Uterus (tissue), 4 donors: ENCODE data around the gene CD8B2. TPM values are rescaled to one million over a fixed set of nuclear protein-coding genes. Genes with fewer than 3 reads are reported as not detected.

Experiments used
- DNase-seq, 2 donors: peaks; one replicate each; pipeline ENCODE4 v3.0.0-alpha.2; 2019 to 2020
- H3K27ac ChIP-seq, 2 donors: fragments of 200-600 bp; sonication (generic); 1 replicate in 1 of 2; 2 replicates in 1 of 2; pipeline ENCODE4 v1.5.1; 2016 to 2018
- H3K27me3 ChIP-seq, 2 donors: fragments of 200-600 bp; sonication (generic); one replicate each; pipeline ENCODE4 v1.5.1; 2018 to 2019; ENCODE audit warnings: control low read depth in 1 of 2
- H3K36me3 ChIP-seq, 2 donors: fragments of 200-600 bp; sonication (generic); one replicate each; pipeline ENCODE4 v1.5.1; 2019; ENCODE audit warnings: control low read depth in 1 of 2
- H3K4me1 ChIP-seq, 2 donors: fragments of 200-600 bp; sonication (generic); one replicate each; pipeline ENCODE4 v1.5.1; 2018 to 2019; ENCODE audit warnings: control low read depth in 1 of 2
- H3K4me3 ChIP-seq, 2 donors: fragments of 200-600 bp; sonication (generic); 1 replicate in 1 of 2; 2 replicates in 1 of 2; pipeline ENCODE4 v1.5.1; 2018 to 2019; ENCODE audit warnings: mild to moderate bottlenecking in 1 of 2
- H3K9me3 ChIP-seq, 2 donors: fragments of 200-600 bp; sonication (generic); one replicate each; pipeline ENCODE4 v1.5.1; 2019; ENCODE audit warnings: control low read depth in 1 of 2
- CTCF ChIP-seq, 4 experiments: fragments of 200-600 bp in 2 of 4; fragments of 450-650 bp in 2 of 4; sonication (generic) in 2 of 4; IDR thresholded peaks; one replicate each; pipeline ENCODE4 v1.5.1; 2016 to 2019; ENCODE audit warnings: antibody characterized with exemption in 4 of 4, mild to moderate bottlenecking in 2 of 4, moderate library complexity in 1 of 4
- POLR2A ChIP-seq, 2 donors: fragments of 450-650 bp; IDR thresholded peaks; one replicate each; pipeline ENCODE4 v1.6.1; 2016; ENCODE audit warnings: antibody characterized with exemption in 2 of 2, mild to moderate bottlenecking in 1 of 2, moderate library complexity in 1 of 2
- intact Hi-C: fragments of 100-400 bp; cut with DNase I; formaldehyde crosslinking; loops from one replicate; pipeline ENCODE4 v1.15.1; 2023; ENCODE audit warnings: low total_unique reads
- total RNA-seq, 4 donors: library from RNA; depleted of rRNA in 3 of 4; stranded (reverse); fragments of >200 nt in 3 of 4; gene quantifications; one replicate each; pipeline versions ENCODE4 v1.1.0 to v1.2.4, GENCODE V29; 2014 to 2023
- donor health status: DM: yes; HTN: yes; CAD: no.

The CD8B2 gene
- total RNA-seq, 4 donors from 2014 or later, result 0.07 TPM; not detected in 3

- intact Hi-C loops, result no loop called here
- H3K4me1 ChIP-seq, result no peaks in the 10 kb centered on the region
- no peak for TF ChIP-seq POLR2A (IDR thresholded peaks at IDR 0.05)
- TF ChIP-seq CTCF (IDR thresholded peaks at IDR 0.05), result no peak
- DNase-seq, result no peak
- no peaks in the 10 kb centered on the region for H3K9me3 ChIP-seq
- H3K36me3 ChIP-seq, result no peaks in the 10 kb centered on the region
- H3K27ac ChIP-seq, result no peak overlapping the region
- no peak overlapping the region for H3K4me3 ChIP-seq
- H3K27me3 ChIP-seq, result no peaks in the 10 kb centered on the region
Observed at GRCh38 chr2:106516436-106516835, 29.3 kb downstream of the CD8B2 start.

- no peaks in the 10 kb centered on the region for H3K9me3 ChIP-seq
- intact Hi-C loops, result no loop called here
- TF ChIP-seq POLR2A (IDR thresholded peaks at IDR 0.05) (no peak), CTCF (IDR thresholded peaks at IDR 0.05) (no peak)
Observed at GRCh38 chr2:106516864-106517263, 29.7 kb downstream of the CD8B2 start.

GRCh38 chr2:106517329-106517728, 30.2 kb downstream of the CD8B2 start:
- TF ChIP-seq CTCF (IDR thresholded peaks at IDR 0.05) (no peak), POLR2A (IDR thresholded peaks at IDR 0.05) (no peak)
- no peak overlapping the region for H3K4me3 ChIP-seq
- no peak overlapping the region for H3K27ac ChIP-seq
- no peak for DNase-seq
- H3K36me3 ChIP-seq, result no peaks in the 10 kb centered on the region
- H3K4me1 ChIP-seq, result no peaks in the 10 kb centered on the region
- no peaks in the 10 kb centered on the region for H3K9me3 ChIP-seq
- H3K27me3 ChIP-seq, result no peaks in the 10 kb centered on the region
- intact Hi-C loops, result no loop called here

More at GRCh38 chr2:106516864-106517263, 29.7 kb downstream of the CD8B2 start:
- Histone ChIP-seq H3K27ac (no peak overlapping the region), H3K4me3 (no peak overlapping the region), H3K4me1 (no peaks in the 10 kb centered on the region), H3K27me3 (no peaks in the 10 kb centered on the region), H3K36me3 (no peaks in the 10 kb centered on the region)
- no peak for DNase-seq

- no peaks in the 10 kb centered on the region for H3K27me3 ChIP-seq
- intact Hi-C loops, result no loop called here
- no peaks in the 10 kb centered on the region for H3K9me3 ChIP-seq
- H3K27ac ChIP-seq, result no peak overlapping the region
- DNase-seq, result no peak
- H3K4me3 ChIP-seq, result no peak overlapping the region
- no peaks in the 10 kb centered on the region for H3K4me1 ChIP-seq
- no peaks in the 10 kb centered on the region for H3K36me3 ChIP-seq
- TF ChIP-seq POLR2A (IDR thresholded peaks at IDR 0.05), result no peak
- no peak for TF ChIP-seq CTCF (IDR thresholded peaks at IDR 0.05)
Observed at GRCh38 chr2:106519767-106520166, 32.6 kb downstream of the CD8B2 start.

- no peak for TF ChIP-seq POLR2A (IDR thresholded peaks at IDR 0.05)
- no peak for TF ChIP-seq CTCF (IDR thresholded peaks at IDR 0.05)
- no peaks in the 10 kb centered on the region for H3K36me3 ChIP-seq
- H3K27me3 ChIP-seq, result no peaks in the 10 kb centered on the region
- H3K4me3 ChIP-seq, result no peak overlapping the region
- intact Hi-C loops, result no loop called here
- no peaks in the 10 kb centered on the region for H3K9me3 ChIP-seq
- DNase-seq, result no peak
- no peaks in the 10 kb centered on the region for H3K4me1 ChIP-seq
- no peak overlapping the region for H3K27ac ChIP-seq
Observed at GRCh38 chr2:106521016-106521415, 33.9 kb downstream of the CD8B2 start.
